KMS-11 (cell line): ENCODE data around the gene CELF2.

Experiments
- H2AFZ ChIP-seq: fragments of 200-600 bp; sonication (generic); 2 replicates; pipeline ENCODE4 v1.6.1; 2016; ENCODE audit warnings: antibody characterized with exemption, mixed run types, low read depth
- H3K27ac ChIP-seq: fragments of 200-600 bp; sonication (generic); 2 replicates; pipeline ENCODE4 v1.6.1; 2016; ENCODE audit warnings: mild to moderate bottlenecking, mixed run types
- H3K27me3 ChIP-seq: fragments of 200-600 bp; sonication (generic); 2 replicates; pipeline ENCODE4 v1.6.1; 2017; ENCODE audit warnings: mild to moderate bottlenecking, low read depth, mixed run types, moderate library complexity; ENCODE audit not compliant: insufficient read depth
- H3K36me3 ChIP-seq: fragments of 200-600 bp; sonication (generic); 2 replicates; pipeline ENCODE4 v1.6.1; 2017; ENCODE audit warnings: mild to moderate bottlenecking, mixed run types; ENCODE audit not compliant: insufficient read depth
- H3K4me1 ChIP-seq: fragments of 200-600 bp; sonication (generic); 2 replicates; pipeline ENCODE4 v1.6.1; 2016; ENCODE audit warnings: mild to moderate bottlenecking, low read depth, mixed run types; ENCODE audit not compliant: poor library complexity, severe bottlenecking
- H3K4me2 ChIP-seq: fragments of 200-600 bp; sonication (generic); 2 replicates; pipeline ENCODE4 v1.7.0; 2016; ENCODE audit warnings: mild to moderate bottlenecking, mixed run types
- H3K4me3 ChIP-seq: fragments of 200-600 bp; sonication (generic); IDR thresholded peaks from 2 replicates; pipeline ENCODE4 v1.6.1; 2017; ENCODE audit warnings: low read depth, low read length, mixed read lengths; ENCODE audit not compliant: insufficient read depth
- H3K79me2 ChIP-seq: fragments of 200-600 bp; sonication (generic); 2 replicates; pipeline ENCODE4 v1.6.1; 2016; ENCODE audit warnings: low read depth, mixed run types; ENCODE audit not compliant: insufficient read depth
- H3K9ac ChIP-seq: fragments of 200-600 bp; sonication (generic); 2 replicates; pipeline ENCODE4 v1.6.1; 2016; ENCODE audit warnings: mild to moderate bottlenecking, mixed run types
- H4K20me1 ChIP-seq: fragments of 200-600 bp; sonication (generic); 2 replicates; pipeline ENCODE4 v1.6.1; 2016; ENCODE audit warnings: mild to moderate bottlenecking, mixed run types; ENCODE audit not compliant: insufficient read depth
- TF ChIP-seq, protein P1 (sequence below): fragments of 200-600 bp; sonication (generic); conservative IDR thresholded peaks from 2 replicates; pipeline ENCODE4 v1.6.1; 2017; ENCODE audit warnings: low read depth, mild to moderate bottlenecking, antibody characterized with exemption, low read length, moderate library complexity, mixed read lengths

CELF2 gene

DNA sequence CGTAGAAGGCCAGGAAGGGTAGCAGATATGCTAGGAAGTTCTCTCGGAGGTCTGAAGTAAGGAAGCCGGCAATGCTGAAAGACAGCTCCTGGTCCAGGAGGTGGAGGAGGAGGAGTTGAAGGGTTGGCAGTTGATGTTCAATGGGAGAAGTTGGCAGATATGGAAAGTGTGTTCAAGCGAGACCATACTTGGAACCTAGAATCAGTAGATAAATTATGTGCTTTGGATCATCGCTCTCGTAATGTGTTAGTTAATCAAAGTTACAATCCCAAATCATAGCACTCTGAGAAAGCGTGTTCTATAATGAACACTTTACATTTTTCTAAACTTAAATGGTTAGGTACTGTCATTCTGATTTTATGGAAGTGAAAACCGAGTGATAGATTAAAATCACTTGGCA, 152.9 kb downstream of the CELF2 start:
- Histone ChIP-seq H4K20me1 (no peaks in the 10 kb centered on the region), H3K4me3 (no peak overlapping the region), H3K4me2 (no peak overlapping the region), H3K36me3 (no peaks in the 10 kb centered on the region), H3K79me2 (peaks cover 98% of the 10 kb centered on the region), H3K27ac (no peak overlapping the region), H2AFZ (no peak overlapping the region), H3K27me3 (no peaks in the 10 kb centered on the region), H3K9ac (no peak overlapping the region), H3K4me1 (peaks cover 28% of the 10 kb centered on the region)
- TF ChIP-seq, protein P1, sequence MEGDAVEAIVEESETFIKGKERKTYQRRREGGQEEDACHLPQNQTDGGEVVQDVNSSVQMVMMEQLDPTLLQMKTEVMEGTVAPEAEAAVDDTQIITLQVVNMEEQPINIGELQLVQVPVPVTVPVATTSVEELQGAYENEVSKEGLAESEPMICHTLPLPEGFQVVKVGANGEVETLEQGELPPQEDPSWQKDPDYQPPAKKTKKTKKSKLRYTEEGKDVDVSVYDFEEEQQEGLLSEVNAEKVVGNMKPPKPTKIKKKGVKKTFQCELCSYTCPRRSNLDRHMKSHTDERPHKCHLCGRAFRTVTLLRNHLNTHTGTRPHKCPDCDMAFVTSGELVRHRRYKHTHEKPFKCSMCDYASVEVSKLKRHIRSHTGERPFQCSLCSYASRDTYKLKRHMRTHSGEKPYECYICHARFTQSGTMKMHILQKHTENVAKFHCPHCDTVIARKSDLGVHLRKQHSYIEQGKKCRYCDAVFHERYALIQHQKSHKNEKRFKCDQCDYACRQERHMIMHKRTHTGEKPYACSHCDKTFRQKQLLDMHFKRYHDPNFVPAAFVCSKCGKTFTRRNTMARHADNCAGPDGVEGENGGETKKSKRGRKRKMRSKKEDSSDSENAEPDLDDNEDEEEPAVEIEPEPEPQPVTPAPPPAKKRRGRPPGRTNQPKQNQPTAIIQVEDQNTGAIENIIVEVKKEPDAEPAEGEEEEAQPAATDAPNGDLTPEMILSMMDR = no peak

DNA sequence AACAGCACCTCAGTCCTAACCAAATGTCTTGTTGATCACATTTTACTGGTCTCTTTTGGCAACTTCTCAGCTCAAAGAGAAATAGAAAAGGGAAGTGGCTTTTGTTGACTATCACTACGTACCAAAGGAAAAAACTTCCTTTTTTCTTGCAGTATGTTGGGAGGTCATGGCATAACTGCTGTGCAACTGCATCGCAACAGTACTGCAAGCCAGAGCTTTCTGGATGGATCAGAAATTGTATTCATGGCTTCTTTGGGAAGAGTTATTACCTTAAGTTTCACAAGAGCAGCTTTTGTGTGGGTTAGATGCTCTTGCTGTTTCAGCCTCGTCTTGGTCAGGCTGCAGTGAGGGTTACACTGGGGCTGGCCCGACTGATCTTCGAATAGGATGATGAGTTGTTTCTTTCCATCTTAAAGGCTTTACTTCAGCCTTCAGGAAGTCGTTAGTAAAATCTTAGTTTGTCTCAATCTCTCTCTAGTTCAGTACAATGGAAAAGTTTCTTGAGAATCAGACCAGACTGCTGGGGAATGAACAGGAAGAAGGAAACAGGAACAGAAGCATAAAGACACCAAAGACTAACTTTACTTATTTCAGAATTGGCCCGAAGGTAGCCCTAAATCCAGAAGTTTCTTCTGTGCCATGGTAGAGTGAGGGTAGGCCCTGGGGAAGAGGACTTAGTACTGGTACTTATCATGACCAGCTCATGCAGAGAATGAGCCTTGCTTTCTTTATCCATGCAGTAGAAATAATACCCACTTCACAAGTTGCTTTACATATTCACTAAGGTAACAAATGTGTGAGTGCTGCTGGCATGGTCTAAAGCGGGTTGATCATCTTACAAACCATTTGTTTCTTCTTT, 153.6 kb downstream of the CELF2 start:
- H3K36me3 ChIP-seq = no peaks in the 10 kb centered on the region
- H3K4me2 ChIP-seq = no peak overlapping the region
- no peak overlapping the region for H2AFZ ChIP-seq
- no peaks in the 10 kb centered on the region for H4K20me1 ChIP-seq
- H3K27ac ChIP-seq = no peak overlapping the region
- H3K27me3 ChIP-seq = no peaks in the 10 kb centered on the region
- H3K4me3 ChIP-seq = no peak overlapping the region
- H3K9ac ChIP-seq = no peak overlapping the region
- peaks cover 30% of the 10 kb centered on the region for H3K4me1 ChIP-seq
- peaks cover 100% of the 10 kb centered on the region for H3K79me2 ChIP-seq
- TF ChIP-seq, protein P1 = no peak

DNA sequence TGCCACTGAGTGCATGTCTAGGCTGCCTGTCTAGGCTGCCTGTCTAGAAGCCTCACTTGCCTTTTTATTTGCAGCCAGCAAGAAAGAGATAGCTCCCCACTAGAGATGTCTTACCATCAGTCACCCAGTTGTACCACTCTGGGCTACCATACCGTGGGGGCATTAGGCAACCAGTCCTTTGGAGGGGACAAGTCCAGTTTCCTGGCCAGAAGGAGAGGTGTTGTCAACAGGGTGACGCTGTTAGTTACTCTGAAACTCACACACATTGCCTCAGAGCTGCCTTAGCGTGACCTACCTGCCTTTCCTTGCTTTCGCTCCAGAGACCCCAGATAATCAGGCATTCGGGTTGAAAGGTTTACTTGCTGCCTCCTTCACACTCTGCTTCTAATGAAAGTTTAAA, 155.4 kb downstream of the CELF2 start:
- H2AFZ ChIP-seq = no peak overlapping the region
- H3K4me3 ChIP-seq = no peak overlapping the region
- TF ChIP-seq, protein P1 = no peak
- no peaks in the 10 kb centered on the region for H3K27me3 ChIP-seq
- H3K36me3 ChIP-seq = no peaks in the 10 kb centered on the region
- peaks cover 95% of the 10 kb centered on the region for H3K79me2 ChIP-seq
- no peak overlapping the region for H3K9ac ChIP-seq
- H3K4me1 ChIP-seq = peaks cover 28% of the 10 kb centered on the region
- H4K20me1 ChIP-seq = no peaks in the 10 kb centered on the region
- no peak overlapping the region for H3K27ac ChIP-seq
- H3K4me2 ChIP-seq = no peak overlapping the region

DNA sequence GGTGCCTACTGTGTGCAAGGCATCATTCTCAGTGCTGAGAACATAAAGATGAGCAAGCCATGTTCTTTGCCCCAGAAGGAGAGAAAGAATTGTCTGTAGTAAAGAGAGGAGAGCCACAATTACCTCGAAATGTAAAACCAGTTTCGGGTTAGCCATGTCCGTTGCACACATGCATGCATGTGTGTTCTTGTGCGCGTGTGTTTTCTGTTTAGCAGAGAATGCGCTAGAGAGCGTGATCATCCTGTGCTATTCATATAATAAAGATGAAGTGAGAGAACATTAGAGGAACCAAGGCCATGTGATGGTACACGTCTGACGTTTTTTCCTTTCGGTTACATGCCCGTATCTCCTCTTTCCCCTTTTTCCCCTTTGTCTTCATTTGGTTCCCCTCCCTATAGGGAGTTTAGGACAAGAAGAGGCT, 158.2 kb downstream of the CELF2 start:
- no peak overlapping the region for H3K4me2 ChIP-seq
- H2AFZ ChIP-seq = no peak overlapping the region
- no peak overlapping the region for H3K9ac ChIP-seq
- H3K4me3 ChIP-seq = no peak overlapping the region
- no peaks in the 10 kb centered on the region for H3K36me3 ChIP-seq
- H3K79me2 ChIP-seq = peaks cover 81% of the 10 kb centered on the region
- no peaks in the 10 kb centered on the region for H4K20me1 ChIP-seq
- TF ChIP-seq, protein P1 = no peak
- peaks cover 39% of the 10 kb centered on the region for H3K4me1 ChIP-seq
- H3K27me3 ChIP-seq = no peaks in the 10 kb centered on the region
- H3K27ac ChIP-seq = no peak overlapping the region
